Mononuclear cell (primary cell): Measurements from ENCODE around the gene RNF126. TPM values are rescaled to one million over a fixed set of nuclear protein-coding genes. Genes with fewer than 3 reads are reported as not detected.
"Not testable (repeated sequence)": the region's sequence is repeated elsewhere in the genome, so short reads cannot be mapped to it uniquely, and the experiment has no call there.

Experiments used
- H3K27me3 ChIP-seq: 2 replicates; pipeline ENCODE4 v1.6.0; 2011; ENCODE audit warnings: low read length, control low read depth; ENCODE audit not compliant: insufficient read depth
- H3K4me1 ChIP-seq: 2 replicates; pipeline ENCODE4 v1.5.1; 2011; ENCODE audit warnings: mild to moderate bottlenecking, low read length, control low read depth; ENCODE audit not compliant: insufficient read depth
- H3K4me3 ChIP-seq: 2 replicates; pipeline ENCODE4 v1.5.1; 2011; ENCODE audit warnings: mild to moderate bottlenecking, low read length, moderate library complexity
- H3K9me3 ChIP-seq: 2 replicates; pipeline ENCODE4 v1.5.1; 2011; ENCODE audit warnings: low read depth, mild to moderate bottlenecking, control low read depth, low read length
- total RNA-seq: library from RNA; depleted of rRNA; stranded (reverse); fragments of >200 nt; gene quantifications from one replicate; pipeline ENCODE4 v1.2.3, GENCODE V29; 2012

Gene RNF126
- total RNA-seq, 1 donor, result 80.6 TPM

DNA sequence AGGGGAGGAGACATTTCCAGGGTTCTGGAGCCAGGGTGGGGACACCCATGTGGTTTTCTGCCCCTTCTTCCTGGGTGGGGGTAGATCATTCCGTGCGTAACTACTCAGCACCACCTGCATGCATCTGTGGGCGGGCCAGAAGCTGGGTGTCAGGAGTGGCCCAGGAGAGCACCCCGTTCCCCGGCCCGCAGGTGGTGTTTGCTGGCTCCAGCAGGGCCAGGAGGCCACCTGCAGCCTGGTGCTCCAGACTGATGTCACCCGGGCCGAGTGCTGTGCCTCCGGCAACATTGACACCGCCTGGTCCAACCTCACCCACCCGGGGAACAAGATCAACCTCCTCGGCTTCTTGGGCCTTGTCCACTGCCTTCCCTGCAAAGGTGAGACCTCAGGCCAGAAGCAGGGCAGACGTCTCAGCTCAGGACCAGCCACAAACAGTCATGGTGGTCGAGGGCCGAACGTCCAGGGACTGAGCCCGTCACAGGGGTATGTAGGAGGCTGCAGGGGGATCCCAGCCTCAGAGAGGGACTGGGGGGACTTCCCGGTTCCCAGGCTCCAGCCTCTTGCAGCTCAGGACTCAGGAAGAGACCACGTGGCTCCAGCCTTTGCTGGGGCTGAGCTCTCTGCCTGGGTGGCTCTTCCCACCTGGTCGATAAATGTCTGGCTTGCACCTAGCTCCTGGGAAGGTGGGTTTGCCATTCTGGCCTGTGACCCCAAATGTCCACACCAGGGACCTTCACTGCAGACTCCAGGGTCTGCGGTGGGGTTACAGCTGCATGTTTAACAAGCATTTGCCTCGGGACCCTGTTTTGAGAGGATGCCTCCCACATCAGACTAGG lies 14.8 kb upstream of the RNF126 start:
- Histone ChIP-seq H3K4me3 (no peak overlapping the region), H3K9me3 (no peaks in the 10 kb centered on the region), H3K27me3 (peaks cover 13% of the 10 kb centered on the region), H3K4me1 (peaks cover 20% of the 10 kb centered on the region)

DNA sequence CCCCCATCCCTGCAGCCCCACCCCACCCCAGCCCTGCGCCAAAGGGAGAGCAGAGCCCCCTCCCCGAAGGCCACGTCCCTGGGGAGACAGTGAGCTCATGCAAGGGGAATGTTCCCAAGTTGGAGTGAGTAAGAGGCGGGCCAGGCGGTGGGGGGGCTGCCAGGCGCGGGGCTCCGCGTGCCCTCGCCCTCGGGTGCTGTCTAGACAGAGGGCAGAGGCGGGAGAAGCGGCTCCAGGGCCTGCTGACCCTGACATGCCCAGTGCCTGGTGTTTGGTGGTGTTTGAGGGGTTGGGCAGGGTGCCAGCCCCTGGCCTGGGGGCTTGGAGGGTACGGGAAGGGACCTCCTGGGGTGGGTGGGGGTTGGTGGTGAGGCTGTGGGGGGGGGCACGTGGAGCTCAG lies 14.2 kb upstream of the RNF126 start:
- peaks cover 13% of the 10 kb centered on the region for H3K27me3 ChIP-seq
- no peak overlapping the region for H3K4me3 ChIP-seq
- H3K4me1 ChIP-seq, result peaks cover 26% of the 10 kb centered on the region
- H3K9me3 ChIP-seq, result no peaks in the 10 kb centered on the region

DNA sequence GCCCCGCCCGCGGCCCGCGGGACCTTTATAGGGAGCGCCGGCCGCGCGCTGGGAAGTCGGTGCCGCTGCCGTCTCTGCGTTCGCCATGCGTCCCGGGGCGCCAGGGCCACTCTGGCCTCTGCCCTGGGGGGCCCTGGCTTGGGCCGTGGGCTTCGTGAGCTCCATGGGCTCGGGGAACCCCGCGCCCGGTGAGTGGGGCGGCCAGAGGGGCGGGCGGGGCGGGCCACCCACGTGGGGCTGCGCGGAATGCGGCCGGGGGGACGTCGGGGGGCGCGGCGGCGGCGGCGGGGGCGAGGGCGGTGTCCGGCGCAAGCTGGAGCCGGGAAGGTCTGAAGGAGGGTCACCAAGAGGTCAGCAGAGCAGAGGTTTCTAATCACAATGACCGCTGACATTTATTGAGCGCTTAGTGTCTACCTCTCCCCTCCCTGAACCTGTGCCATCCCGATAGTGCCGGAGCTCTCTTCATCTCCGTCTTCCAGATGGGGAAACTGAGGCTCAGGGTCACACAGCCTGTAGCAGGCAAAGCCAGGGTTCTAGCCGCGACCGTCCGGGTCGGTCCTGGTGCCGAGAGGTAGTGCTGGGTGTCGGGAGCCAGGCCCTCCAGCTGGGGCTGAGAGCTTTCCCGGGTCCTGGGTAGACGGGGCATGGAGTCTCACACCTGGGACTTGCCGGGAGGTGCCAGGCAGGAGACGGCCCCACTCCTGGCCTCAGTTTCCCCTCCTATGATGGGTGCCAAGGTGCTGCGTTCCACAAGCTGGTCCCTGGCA lies 13.5 kb upstream of the RNF126 start, which contains the start of gene FSTL3:
Gene FSTL3, plus strand, starts transcription at position 54 of the 767 bp plus-strand sequence. Its CDS starts 32 bp downstream, at position 86.
- Histone ChIP-seq H3K4me1 (peaks cover 31% of the 10 kb centered on the region), H3K27me3 (peaks cover 13% of the 10 kb centered on the region), H3K9me3 (no peaks in the 10 kb centered on the region), H3K4me3 (no peak within 1 kb of the TSS)

DNA sequence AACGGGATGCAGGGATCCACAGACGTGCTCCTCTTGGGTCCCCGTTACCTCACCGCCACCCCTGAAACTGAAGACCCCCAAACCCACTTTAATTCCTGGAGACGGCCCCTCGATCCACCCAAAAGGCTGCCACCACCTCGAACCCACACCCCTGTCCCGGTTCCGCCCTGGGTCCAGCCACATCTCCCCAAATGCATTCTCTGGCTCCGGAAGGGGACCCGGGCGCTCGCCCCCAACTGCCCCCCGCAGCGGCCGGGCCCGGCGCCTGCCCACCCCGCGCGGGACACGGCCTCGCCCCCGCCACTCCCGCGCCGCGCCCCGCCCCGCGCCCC lies 13.0 kb upstream of the RNF126 start:
- H3K4me1 ChIP-seq, result peaks cover 29% of the 10 kb centered on the region
- H3K9me3 ChIP-seq, result no peaks in the 10 kb centered on the region
- H3K4me3 ChIP-seq, result no peak overlapping the region
- peaks cover 13% of the 10 kb centered on the region for H3K27me3 ChIP-seq

DNA sequence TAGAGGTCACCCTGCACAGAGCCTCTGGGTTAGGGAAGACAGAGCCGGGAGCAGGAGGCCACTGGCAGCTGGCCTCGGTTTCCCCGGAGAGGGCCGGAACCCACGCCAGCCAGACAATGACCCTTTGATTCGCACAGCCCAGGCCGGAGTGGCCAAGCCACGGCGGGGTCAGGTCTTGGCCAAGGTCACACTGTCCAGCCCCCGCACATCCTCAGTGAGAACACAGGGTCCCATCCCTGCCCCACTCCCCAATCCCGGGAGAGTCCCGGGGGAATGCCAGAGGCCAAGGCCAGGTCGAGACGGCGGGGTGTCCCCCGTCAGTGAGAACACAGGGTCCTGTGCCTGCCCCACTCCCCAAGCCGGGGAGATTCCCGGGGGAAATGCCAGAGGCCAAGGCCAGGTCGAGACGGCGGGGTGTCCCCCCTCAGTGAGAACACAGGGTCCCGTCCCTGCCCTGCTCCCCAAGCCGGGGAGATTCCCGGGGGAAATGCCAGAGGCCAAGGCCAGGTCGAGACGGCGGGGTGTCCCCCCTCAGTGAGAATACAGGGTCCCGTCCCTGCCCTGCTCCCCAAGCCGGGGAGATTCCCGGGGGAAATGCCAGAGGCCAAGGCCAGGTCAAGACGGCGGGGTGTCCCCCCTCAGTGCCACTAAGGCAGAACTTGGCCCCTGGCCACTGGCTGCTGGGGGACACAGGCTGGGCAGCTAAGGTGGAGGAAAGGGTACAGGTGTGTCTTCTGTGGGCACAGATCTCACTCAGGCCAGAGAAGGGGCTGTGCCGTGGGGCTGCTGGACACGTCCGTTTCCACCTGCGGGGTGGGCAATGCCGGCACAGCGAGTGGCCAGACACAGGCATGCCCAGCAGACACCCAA lies 11.5 kb upstream of the RNF126 start:
- Histone ChIP-seq H3K27me3 (peaks cover 13% of the 10 kb centered on the region), H3K9me3 (no peaks in the 10 kb centered on the region), H3K4me1 (peaks cover 27% of the 10 kb centered on the region), H3K4me3 (no peak overlapping the region)

DNA sequence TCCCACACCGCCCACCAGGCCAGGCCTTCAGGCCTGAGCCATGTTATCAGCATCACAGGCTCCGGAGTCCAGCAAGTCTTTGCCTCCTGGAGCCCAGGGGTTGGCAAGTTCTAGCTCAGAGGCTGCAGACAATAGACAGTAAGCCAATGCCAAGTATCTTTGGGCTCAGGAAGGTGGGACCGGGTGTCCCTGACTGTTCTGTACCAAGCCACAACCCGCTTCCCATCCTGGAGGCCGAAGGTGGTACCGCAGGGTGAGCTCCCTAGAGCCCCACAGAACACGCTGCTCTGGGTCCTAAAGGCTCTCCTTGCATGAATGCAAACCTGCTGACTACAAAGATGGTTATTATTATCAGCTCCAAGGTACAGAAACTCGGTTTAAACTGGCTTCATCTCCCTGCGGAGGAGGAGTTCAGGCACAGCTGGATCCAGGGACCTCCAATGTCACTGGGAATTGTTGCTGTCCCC lies 7.6 kb upstream of the RNF126 start:
- Histone ChIP-seq H3K9me3 (no peaks in the 10 kb centered on the region), H3K27me3 (peaks cover 7% of the 10 kb centered on the region), H3K4me3 (no peak overlapping the region), H3K4me1 (peaks cover 41% of the 10 kb centered on the region)

DNA sequence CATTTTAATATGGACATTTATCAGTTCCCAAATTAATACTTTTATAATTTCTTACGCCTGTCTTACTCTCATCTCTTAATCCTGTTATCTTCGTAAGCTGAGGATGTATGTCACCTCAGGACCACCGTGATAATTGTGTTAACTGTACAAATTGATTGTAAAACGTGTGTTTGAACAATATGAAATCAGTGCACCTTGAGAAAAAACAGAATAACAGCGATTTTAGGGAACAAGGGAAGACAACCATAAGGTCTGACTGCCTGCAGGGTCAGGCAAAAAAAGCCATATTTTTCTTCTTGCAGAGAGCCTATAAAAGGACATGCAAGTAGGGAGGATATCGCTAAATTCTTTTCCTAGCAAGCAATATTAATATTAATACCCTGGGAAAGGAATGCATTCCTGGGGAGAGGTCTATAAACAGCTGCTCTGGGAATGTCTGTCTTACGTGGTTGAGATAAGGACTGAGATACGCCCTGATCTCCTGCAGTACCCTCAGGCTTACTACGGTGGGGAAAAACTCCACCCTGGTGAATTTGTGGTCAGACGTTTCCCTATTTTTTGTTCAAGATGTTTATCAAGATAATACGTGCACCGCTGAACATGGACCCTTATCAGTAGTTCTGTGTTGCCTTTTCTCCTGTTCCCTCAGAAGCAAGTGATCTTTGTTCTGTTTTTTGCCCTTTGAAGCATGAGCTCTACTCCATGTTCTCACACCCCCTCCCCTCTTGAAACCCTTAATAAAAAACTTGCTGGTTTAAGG lies 5.8 kb upstream of the RNF126 start:
- H3K9me3 ChIP-seq, H3K27me3 ChIP-seq, H3K4me3 ChIP-seq: not testable (repeated sequence)
- H3K4me1 ChIP-seq, result peaks cover 55% of the 10 kb centered on the region

DNA sequence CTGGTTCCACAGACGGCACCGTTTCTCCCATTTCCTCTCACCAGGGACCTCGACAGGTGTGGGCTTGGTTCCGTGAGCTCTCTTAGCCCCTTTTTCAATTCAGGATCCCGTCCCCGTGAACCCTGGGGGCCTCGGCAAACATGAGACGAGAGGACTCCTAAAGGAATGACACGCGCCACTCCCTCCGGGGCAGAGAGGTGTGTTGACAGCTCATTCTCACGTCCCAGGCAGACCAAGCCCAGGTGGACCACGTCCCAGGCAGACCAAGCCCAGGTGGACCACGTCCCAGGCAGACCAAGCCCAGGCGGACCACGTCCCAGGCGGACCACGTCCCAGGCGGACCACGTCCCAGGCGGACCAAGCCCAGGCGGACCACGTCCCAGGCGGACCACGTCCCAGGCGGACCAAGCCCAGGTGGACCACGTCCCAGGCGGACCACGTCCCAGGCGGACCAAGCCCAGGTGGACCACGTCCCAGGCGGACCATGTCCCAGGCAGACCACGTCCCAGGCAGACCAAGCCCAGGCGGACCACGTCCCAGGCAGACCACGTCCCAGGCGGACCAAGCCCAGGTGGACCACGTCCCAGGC lies 4.1 kb upstream of the RNF126 start:
- H3K4me3 ChIP-seq, H3K9me3 ChIP-seq, H3K27me3 ChIP-seq: not testable (repeated sequence)
- H3K4me1 ChIP-seq, result peaks cover 54% of the 10 kb centered on the region

DNA sequence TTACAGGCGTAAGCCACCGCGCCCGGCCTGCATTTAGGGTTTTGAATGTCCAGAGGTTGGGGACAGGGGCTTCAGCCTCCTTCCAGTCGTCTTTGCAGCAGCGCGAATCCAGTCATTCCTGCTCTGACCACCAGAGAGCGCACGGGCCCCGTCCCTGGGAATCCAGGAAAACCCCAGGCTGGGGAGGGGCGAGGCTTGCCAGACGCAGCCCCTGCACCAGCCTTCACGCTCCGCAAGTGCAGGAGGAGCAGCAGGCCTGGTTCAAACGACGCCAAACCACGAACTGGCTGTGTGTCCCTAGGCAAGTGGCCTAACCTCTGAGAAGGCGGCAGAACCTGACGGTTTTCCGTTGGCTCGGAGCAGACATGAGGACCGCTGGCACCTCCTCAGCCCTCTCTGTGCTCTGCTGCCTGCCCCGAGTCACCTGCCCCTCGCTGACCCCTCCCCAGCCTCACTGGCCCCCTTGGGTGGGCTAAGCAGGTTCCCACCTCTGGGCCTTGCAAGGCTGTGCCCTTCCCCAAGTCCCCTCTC lies 2.0 kb upstream of the RNF126 start:
- H3K9me3 ChIP-seq, result no peaks in the 10 kb centered on the region
- no peak overlapping the region for H3K4me3 ChIP-seq
- no peaks in the 10 kb centered on the region for H3K27me3 ChIP-seq
- peaks cover 60% of the 10 kb centered on the region for H3K4me1 ChIP-seq

DNA sequence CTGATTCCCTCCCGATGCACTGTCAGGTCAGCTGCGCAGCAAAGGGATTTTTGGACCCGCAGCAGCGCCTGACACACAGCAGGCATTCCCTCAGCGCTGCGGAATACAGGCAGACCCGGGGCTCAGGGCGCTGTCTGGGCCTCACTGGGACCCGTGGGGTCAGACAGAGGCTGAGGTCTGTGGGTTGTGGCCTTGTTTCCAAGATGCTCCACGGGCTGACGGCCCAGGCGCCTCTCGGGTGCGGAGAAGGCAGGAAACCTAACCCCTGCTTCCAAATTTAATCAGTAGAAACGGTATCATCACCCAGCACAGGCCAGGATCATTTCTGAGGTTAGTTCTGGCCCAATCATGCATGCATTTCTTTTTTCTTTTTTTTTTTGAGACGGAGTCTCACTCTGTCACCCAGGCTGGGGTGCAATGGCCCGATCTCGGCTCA lies 686 bp upstream of the RNF126 start:
- Histone ChIP-seq H3K9me3 (no peaks in the 10 kb centered on the region), H3K4me3 (peak overlapping the region; percentile 32)

DNA sequence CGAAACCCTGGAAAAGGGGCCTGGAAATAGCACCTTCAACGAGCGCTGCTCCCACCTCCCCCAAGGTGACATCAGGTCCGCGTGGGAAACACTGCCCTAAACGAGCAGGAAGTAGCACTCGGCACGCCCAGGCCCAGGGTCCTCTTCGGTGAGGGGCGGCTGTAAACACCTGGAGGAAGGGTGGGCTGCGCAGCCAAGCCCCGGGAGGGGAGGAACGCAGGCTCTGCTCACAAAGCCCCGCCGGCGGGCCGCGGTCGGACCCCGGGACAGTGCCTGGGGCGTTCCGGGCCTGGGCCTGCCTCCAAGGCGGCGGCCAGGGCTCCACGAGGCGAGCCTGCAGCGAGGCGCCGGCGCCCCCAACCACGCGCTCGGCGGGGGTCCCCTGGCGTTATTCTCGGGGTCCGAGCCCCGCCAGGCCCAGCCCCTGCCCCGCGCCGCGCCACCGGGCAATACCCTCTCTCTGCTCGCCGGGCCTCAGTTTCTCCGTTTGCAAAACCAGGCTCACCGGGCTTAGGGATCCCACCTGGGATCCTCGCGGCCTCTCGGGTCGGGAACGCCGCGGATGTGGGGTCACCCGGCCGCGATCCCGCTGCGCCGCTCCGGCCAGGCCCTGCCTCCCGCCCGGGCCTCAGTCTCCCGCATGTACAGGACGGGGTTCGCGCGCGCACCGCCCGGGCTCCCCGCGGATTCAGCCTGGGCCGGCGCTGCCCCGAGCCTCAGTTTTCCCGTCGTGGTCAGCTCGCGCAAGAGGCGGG lies 630 bp downstream of the RNF126 start:
- H3K4me3 ChIP-seq, result peak overlapping the region; percentile 86
- no peaks in the 10 kb centered on the region for H3K27me3 ChIP-seq
- peaks cover 69% of the 10 kb centered on the region for H3K4me1 ChIP-seq
- H3K9me3 ChIP-seq, result no peaks in the 10 kb centered on the region

More for the DNA sequence above, 686 bp upstream of the RNF126 start:
- Histone ChIP-seq H3K27me3 (no peaks in the 10 kb centered on the region), H3K4me1 (peaks cover 68% of the 10 kb centered on the region)

DNA sequence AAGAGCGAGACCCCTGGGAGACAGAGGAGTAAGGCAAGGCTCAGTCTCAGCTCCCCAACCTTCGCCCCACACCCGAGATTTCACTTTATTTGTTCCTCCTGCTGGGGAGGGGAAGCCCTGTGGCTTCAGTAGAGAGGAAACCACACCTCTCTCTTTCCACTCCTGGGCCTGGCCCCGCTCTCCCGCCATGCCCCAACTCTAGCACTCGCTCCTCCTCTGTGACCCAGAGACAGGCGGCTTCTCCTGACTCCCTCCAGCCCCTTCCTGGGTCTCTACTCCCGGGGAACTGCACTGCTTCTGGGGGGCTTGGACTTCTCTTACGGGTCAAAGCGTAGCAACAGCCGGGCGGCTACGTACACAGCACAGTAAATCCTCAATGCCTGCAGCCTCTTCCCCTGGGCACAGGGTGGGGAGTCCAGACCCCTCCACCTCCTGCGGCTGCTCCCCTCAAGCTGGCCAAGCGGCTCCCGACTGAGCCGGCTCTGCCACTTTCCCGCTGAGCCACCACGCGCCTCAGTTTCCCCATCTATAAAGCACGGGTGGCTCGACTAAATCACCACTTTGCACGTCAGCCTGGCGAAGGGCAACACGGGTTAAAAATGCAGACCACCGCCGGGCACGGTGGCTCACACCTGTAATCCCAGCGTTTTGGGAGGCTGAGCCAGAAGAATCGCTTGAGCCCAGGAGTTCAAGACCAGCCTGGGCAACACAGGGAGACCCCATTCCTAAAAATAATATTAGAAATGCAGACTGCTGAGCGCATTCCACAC lies 1.4 kb downstream of the RNF126 start:
- Histone ChIP-seq H3K27me3 (no peaks in the 10 kb centered on the region), H3K4me3 (peak overlapping the region; percentile 86), H3K9me3 (no peaks in the 10 kb centered on the region), H3K4me1 (peaks cover 63% of the 10 kb centered on the region)
